ENCODE data around the gene STPG3. TPM values are rescaled to one million over a fixed set of nuclear protein-coding genes. Genes with fewer than 3 reads are reported as not detected.

STPG3 gene
- polyA plus RNA-seq, 4 donors = 1.7 to 2.3 (median 1.8) TPM

DNA sequence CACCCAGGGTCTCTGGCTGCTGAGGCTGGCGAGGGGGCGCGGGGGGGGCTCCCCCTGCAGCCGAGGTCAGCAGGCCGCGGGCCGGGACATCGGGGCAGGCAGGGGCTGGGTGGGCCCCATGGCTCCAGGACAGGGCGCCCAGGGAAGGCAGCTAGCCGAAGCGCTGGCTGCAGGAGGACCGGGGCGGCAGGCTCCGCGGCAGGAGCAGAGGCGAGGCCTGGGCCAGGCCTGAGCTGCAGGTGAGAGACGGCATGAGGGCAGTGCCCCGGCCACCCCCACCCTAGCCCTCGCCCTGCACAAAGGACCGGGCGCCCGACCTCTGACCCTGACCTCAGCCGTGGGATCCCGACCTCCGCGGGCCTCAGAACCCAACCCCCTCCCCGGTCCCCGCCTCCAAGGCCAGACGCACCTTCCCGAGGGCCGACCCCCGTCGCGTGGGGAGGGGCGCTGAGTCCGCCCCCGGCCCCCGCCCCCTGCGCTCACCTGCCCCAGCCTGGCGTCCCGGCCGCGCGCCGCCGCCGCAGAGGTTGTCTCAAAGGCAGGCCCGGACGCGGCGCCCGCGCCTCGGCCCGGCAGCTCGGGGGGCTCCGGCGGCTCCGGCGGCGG lies 29.5 kb upstream of the STPG3 start:
- no peak for DNase-seq (ENCODE audit: low read depth in 4 of 4, low spot score in 3 of 4)

GRCh38 chr9:137222190-137223077 lies 28.7 kb upstream of the STPG3 start, which contains the start of gene RNF208:
Gene RNF208, minus strand, starts transcription at chr9:137222240. Its CDS starts 1,028 bp downstream, at chr9:137221212.
- no peak for DNase-seq (ENCODE audit: low read depth in 4 of 4, low spot score in 3 of 4)

- peak; percentile 91 to 95 (median 94) for DNase-seq (ENCODE audit: low read depth in 4 of 4, low spot score in 3 of 4)
These were observed 27.8 kb upstream of the STPG3 start for GRCh38 chr9:137223078-137223970.

DNA sequence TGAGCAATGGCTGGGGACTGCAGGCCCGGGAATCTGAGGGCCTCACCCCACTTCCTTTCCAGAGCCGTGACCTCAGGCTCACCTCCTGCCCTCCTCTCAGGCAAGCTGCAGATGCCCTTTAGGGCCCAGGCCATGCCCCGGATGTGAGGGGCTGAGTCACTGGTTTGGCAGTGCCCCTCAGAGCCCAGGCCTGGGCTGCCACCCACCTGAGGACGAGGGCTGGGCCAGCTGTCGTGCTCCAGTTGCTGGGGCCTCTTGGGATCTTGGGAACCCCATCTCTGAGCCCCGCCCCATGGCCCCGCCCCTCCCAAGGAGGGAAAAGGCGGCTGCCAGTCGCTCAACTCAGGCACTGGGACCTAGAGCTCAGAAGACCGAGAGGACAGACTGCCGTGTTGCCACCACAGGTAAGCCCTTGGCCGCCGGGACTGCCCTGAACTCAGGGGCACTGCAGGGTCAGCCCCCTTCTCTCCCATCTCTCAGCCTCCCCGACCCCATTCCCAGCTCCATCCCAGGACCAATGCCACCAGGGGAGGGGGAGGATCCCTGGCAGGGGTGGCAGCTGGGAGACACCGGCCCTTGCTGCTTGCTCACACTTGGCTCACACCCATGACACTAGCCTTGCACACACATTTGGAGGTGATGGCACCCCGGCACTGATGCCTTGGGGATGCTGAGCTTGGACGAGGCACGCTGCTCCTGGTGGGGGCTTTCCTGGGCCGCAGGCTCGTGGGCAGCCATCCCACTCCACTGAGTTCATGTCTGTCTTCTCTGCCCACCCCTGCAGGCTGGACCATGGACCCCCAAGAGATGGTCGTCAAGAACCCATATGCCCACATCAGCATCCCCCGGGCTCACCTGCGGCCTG lies 26.0 kb upstream of the STPG3 start, which contains the start of gene CYSRT1:
Gene CYSRT1, plus strand, starts transcription at position 345 of the 865 bp plus-strand sequence. Its CDS starts 448 bp downstream, at position 793.
- no peak for DNase-seq (ENCODE audit: low read depth in 4 of 4, low spot score in 3 of 4)

DNA sequence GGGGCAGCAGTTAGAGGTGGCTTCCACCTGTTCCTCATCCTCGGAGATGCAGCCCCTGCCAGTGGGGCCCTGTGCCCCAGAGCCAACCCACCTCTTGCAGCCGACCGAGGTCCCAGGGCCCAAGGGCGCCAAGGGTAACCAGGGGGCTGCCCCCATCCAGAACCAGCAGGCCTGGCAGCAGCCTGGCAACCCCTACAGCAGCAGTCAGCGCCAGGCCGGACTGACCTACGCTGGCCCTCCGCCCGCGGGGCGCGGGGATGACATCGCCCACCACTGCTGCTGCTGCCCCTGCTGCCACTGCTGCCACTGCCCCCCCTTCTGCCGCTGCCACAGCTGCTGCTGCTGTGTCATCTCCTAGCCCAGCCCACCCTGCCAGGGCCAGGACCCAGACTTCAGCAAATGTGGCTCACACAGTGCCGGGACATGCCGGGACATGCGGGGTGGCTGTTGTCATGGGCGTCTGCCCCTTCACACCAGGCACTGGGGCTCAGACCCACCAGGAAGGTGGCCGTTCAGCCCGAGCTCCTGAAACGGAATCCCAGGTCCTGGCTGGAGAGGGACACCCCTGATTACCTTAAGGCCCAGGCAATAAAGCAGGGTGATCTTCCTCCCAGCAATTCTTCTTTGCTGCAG lies 25.3 kb upstream of the STPG3 start:
- no peak for DNase-seq (ENCODE audit: low read depth in 4 of 4, low spot score in 3 of 4)

- DNase-seq (ENCODE audit: low read depth in 4 of 4, low spot score in 3 of 4) = no peak
These were observed 24.6 kb upstream of the STPG3 start for GRCh38 chr9:137226338-137227053.

DNA sequence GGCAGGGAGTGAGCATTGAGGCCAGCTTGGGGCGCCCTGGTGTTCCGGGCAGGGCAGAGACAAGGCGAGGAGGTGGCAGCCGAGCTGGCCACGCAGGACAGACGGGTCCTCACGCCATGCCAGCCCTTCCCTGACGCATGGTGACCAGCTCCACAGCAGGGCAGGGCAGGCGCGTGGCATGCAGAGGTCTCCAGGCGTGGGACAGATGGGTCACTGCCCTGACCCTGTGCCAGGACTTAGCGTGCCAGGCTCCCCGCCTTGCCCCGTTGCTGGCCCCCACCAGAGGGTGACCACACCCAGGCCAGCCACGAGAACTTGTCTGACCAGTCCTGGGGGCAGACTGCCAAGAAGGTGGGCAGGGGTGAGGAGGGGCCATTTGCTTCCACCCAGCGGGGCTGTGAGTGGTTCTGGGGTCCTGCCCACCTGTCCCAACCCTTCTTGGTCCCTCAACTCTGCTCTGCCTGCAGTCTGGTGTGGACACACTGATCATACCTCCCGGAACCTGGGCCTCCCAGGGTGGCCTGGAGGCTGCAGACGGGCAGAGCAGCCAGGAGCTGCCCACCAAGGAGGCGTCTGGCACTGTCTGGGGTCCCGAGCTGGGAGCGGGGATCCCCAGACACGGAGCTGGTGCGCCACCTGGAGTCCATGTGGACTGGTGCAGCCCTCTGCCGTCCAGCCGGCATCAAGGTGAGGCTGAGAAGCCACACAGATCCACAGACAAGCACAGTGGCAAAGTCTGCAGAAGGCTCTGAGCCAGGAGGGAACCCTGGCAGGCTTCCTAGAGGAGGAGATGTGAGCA lies 23.8 kb upstream of the STPG3 start, which contains the start of gene RNF224:
Gene RNF224, plus strand, starts transcription at position 449 of the 799 bp plus-strand sequence. CDS start 834 bp downstream, outside the sequence.
- peak in 1 of 4 donors; percentile 49 for DNase-seq (ENCODE audit: low read depth in 4 of 4, low spot score in 3 of 4)

GRCh38 chr9:137227853-137228505 lies 23.1 kb upstream of the STPG3 start:
- no peak for DNase-seq (ENCODE audit: low read depth in 4 of 4, low spot score in 3 of 4)

GRCh38 chr9:137228506-137228967 lies 22.5 kb upstream of the STPG3 start:
- no peak for DNase-seq (ENCODE audit: low read depth in 4 of 4, low spot score in 3 of 4)

GRCh38 chr9:137228968-137229896 lies 21.9 kb upstream of the STPG3 start:
- no peak for DNase-seq (ENCODE audit: low read depth in 4 of 4, low spot score in 3 of 4)

- no peak for DNase-seq (ENCODE audit: low read depth in 4 of 4, low spot score in 3 of 4)
These were observed 21.0 kb upstream of the STPG3 start for GRCh38 chr9:137229903-137230704.

DNA sequence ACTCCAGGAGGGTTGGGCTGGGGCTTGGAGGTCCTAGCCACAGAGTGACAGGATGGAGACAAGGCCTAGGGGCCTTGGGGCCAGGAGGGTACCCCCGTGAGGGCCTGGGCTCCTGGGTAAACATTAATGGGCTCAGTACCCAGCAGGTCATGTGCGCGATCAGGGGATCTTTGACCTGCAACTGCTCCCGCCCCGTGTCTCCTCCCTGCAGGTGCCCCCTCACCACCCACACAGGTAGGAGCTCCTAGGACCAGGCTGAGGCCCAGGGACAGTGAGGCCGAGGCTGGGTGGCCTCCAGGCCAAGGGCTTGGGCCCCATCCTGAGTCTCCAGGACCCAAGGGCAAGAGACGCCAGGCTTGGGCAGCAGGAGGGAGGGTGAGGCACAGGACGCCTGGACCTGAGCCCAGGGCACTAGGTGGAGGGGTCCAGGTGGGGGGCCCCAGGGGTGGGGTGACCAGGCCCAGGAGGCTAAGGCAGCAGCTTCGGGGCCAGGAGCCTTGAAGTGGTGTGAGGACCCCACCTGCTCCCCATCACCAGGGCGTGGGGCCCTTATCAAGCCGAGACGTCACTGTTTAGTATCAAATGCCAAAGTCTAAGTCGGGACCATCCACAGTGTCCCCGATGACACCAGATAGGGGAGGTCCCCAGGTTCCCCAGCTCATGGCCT lies 20.2 kb upstream of the STPG3 start, which contains the start of gene SLC34A3:
Gene SLC34A3, plus strand, starts transcription at position 197 of the 667 bp plus-strand sequence. CDS start 802 bp downstream, outside the sequence.
- DNase-seq (ENCODE audit: low read depth in 4 of 4, low spot score in 3 of 4) = no peak

- DNase-seq (ENCODE audit: low read depth in 4 of 4, low spot score in 3 of 4) = no peak
These were observed 19.6 kb upstream of the STPG3 start for GRCh38 chr9:137231372-137232039.

GRCh38 chr9:137232101-137232500 lies 19.0 kb upstream of the STPG3 start:
- no peak for DNase-seq (ENCODE audit: low read depth in 4 of 4, low spot score in 3 of 4)

Data from right renal pelvis (tissue), 4 donors.